ENCODE measurements around the gene ARSG. TPM values are rescaled to one million over a fixed set of nuclear protein-coding genes. Genes with fewer than 3 reads are reported as not detected.
A peak's percentile ranks its signal among the peaks of the same experiment; 100 is the strongest.

ARSG gene
- total RNA-seq, 4 donors from 2014 or later: 6.1 to 8.9 (median 7.0) TPM

GRCh38 chr17:68455901-68456338 lies 164.6 kb downstream of the ARSG start:
- H3K36me3 ChIP-seq: peaks cover 0 to 16% (median 2%) of the 10 kb centered on the region in 3 donors
- TF ChIP-seq POLR2A (IDR thresholded peaks at IDR 0.05) (no peak), CTCF (IDR thresholded peaks at IDR 0.05) (no peak)
- H3K27me3 ChIP-seq: no peaks in the 10 kb centered on the region
- peaks cover 9 to 53% (median 31%) of the 10 kb centered on the region in 3 donors for H3K4me1 ChIP-seq
- intact Hi-C loops (cut with DNase I): no loop called here
- no peaks in the 10 kb centered on the region for H3K9me3 ChIP-seq
- 25 to 27% methylated on average over 4 of the region's 4 CpGs for WGBS, 2 donors
- peak overlapping the region; percentile 91 to 96 (median 95) for H3K27ac ChIP-seq
- peak overlapping the region; percentile 72 to 79 (median 76) for H3K4me3 ChIP-seq
- no peak for DNase-seq

GRCh38 chr17:68456339-68457167 lies 165.3 kb downstream of the ARSG start:
- WGBS, 2 donors: 10 to 14% methylated on average over 18 to 21 of the region's 23 CpGs
- peaks cover 9 to 60% (median 32%) of the 10 kb centered on the region in 3 donors for H3K4me1 ChIP-seq
- DNase-seq: no peak

GRCh38 chr17:68457168-68457538 lies 165.9 kb downstream of the ARSG start, which contains the start of gene WIPI1:
TSS of gene WIPI1 (minus strand) at chr17:68457496. CDS start at chr17:68457421, 75 bp downstream.
- TF ChIP-seq POLR2A (IDR thresholded peaks at IDR 0.05) (peak in 2 of 4 donors; percentile 14 to 43), CTCF (IDR thresholded peaks at IDR 0.05) (no peak)
- Histone ChIP-seq H3K27me3 (no peaks in the 10 kb centered on the region), H3K4me3 (peak within 1 kb of the TSS; percentile 72 to 79 (median 76)), H3K36me3 (peaks cover 0 to 4% (median 0%) of the 10 kb centered on the region in 3 donors), H3K27ac (peak within 1 kb of the TSS; percentile 91 to 96 (median 95)), H3K9me3 (no peaks in the 10 kb centered on the region), H3K4me1 (peaks cover 14 to 66% (median 36%) of the 10 kb centered on the region in 3 donors)
- WGBS, 2 donors: 0% methylated on average over 2 of the region's 39 CpGs; no CpG with 5 or more reads in 1 of the 2 donors
- intact Hi-C loops (cut with DNase I): no loop called here
- DNase-seq: no peak

More at GRCh38 chr17:68456339-68457167, 165.3 kb downstream of the ARSG start:
- Histone ChIP-seq H3K27me3 (no peaks in the 10 kb centered on the region), H3K27ac (peak overlapping the region; percentile 91 to 96 (median 95)), H3K36me3 (peaks cover 0 to 10% (median 0%) of the 10 kb centered on the region in 3 donors), H3K9me3 (no peaks in the 10 kb centered on the region), H3K4me3 (peak overlapping the region; percentile 72 to 79 (median 76))
- TF ChIP-seq POLR2A (IDR thresholded peaks at IDR 0.05) (peak in 2 of 4 donors; percentile 29 to 52), CTCF (IDR thresholded peaks at IDR 0.05) (no peak)
- intact Hi-C loops (cut with DNase I): no loop called here

GRCh38 chr17:68457539-68458259 lies 166.4 kb downstream of the ARSG start:
- H3K4me3 ChIP-seq: peak overlapping the region; percentile 72 to 79 (median 76)
- TF ChIP-seq CTCF (IDR thresholded peaks at IDR 0.05): peak in 2 of 6 experiments; percentile 24 to 29
- peak in 3 of 4 donors; percentile 90 to 96 (median 94) for TF ChIP-seq POLR2A (IDR thresholded peaks at IDR 0.05)
- WGBS, 2 donors: 0 to 6% methylated on average over 6 to 8 of the region's 54 CpGs

More at GRCh38 chr17:68457539-68458259, 166.4 kb downstream of the ARSG start:
- Histone ChIP-seq H3K36me3 (no peaks in the 10 kb centered on the region), H3K4me1 (peaks cover 14 to 69% (median 41%) of the 10 kb centered on the region in 3 donors), H3K27me3 (no peaks in the 10 kb centered on the region), H3K27ac (peak overlapping the region; percentile 91 to 95 (median 94)), H3K9me3 (no peaks in the 10 kb centered on the region)
- intact Hi-C loops (cut with DNase I): no loop called here
- peak; percentile 90 for DNase-seq
